Memory B cell (primary cell): ENCODE results near the gene TEDC1.
"Not testable (repeated sequence)": the region's sequence is repeated elsewhere in the genome, so short reads cannot be mapped to it uniquely, and the experiment has no call there.

ENCODE experiments used
- ATAC-seq: fragments of 150-1000 bp; cut with Tn5 transposase; 2 replicates; pipeline ENCODE4 v1.10.0; 2021; ENCODE audit warnings: low read depth, mild to moderate bottlenecking, moderate library complexity
- DNase-seq, 2 donors: peaks; one replicate each; pipeline ENCODE4 v3.0.0; 2022; ENCODE audit warnings: low spot score in 2 of 2
- H3K27ac Mint-ChIP-seq: one replicate; pipeline ENCODE4 v1.8.0; 2022; ENCODE audit warnings: mild to moderate bottlenecking, moderate library complexity, mixed read lengths
- H3K27me3 Mint-ChIP-seq: one replicate; pipeline ENCODE4 v1.8.0; 2022; ENCODE audit warnings: mixed read lengths
- H3K36me3 Mint-ChIP-seq: one replicate; pipeline ENCODE4 v1.8.0; 2022; ENCODE audit warnings: mild to moderate bottlenecking, mixed read lengths
- H3K4me1 Mint-ChIP-seq: one replicate; pipeline ENCODE4 v1.8.0; 2022; ENCODE audit warnings: mixed read lengths
- H3K4me3 Mint-ChIP-seq: one replicate; pipeline ENCODE4 v1.8.0; 2022; ENCODE audit warnings: mild to moderate bottlenecking, moderate library complexity, mixed read lengths
- H3K9me3 Mint-ChIP-seq: one replicate; pipeline ENCODE4 v1.8.0; 2022; ENCODE audit warnings: mixed read lengths

The TEDC1 gene

GRCh38 chr14:105546410-105546809, 55.4 kb downstream of the TEDC1 start:
- ATAC-seq, H3K9me3 Mint-ChIP-seq, H3K27ac Mint-ChIP-seq, H3K27me3 Mint-ChIP-seq, H3K4me3 Mint-ChIP-seq, DNase-seq, H3K36me3 Mint-ChIP-seq, H3K4me1 Mint-ChIP-seq: not testable (repeated sequence)

- not testable (repeated sequence) for H3K9me3 Mint-ChIP-seq, H3K27me3 Mint-ChIP-seq, H3K4me1 Mint-ChIP-seq, H3K4me3 Mint-ChIP-seq, H3K27ac Mint-ChIP-seq, DNase-seq, H3K36me3 Mint-ChIP-seq, ATAC-seq
Observed at GRCh38 chr14:105547072-105547471, 56.0 kb downstream of the TEDC1 start.

GRCh38 chr14:105547741-105548169, 56.7 kb downstream of the TEDC1 start:
- ATAC-seq, result no peak

More at GRCh38 chr14:105547741-105548169, 56.7 kb downstream of the TEDC1 start:
- H3K4me1 Mint-ChIP-seq, result no peaks in the 10 kb centered on the region
- H3K27ac Mint-ChIP-seq, result no peak overlapping the region
- H3K4me3 Mint-ChIP-seq, result no peak overlapping the region
- no peak for DNase-seq
- peaks cover 5% of the 10 kb centered on the region for H3K9me3 Mint-ChIP-seq
- H3K36me3 Mint-ChIP-seq, result no peaks in the 10 kb centered on the region
- no peaks in the 10 kb centered on the region for H3K27me3 Mint-ChIP-seq
